K562 (cell line): ENCODE measurements around the gene ZBTB20. TPM values are rescaled to one million over a fixed set of nuclear protein-coding genes. Genes with fewer than 3 reads are reported as not detected.

Experiments
- CBX2 ChIP-seq: fragments of 200-600 bp; sonication (generic); IDR thresholded peaks from one replicate; pipeline ENCODE4 v1.6.1; 2012; ENCODE audit warnings: mild to moderate bottlenecking, low read length, inconsistent platforms; ENCODE audit not compliant: insufficient read depth, poor library complexity, severe bottlenecking
- HNRNPL ChIP-seq: fragments of 200-400 bp; formaldehyde crosslinking; IDR thresholded peaks from 2 replicates; pipeline ENCODE4 v1.6.1; 2017; ENCODE audit warnings: low read depth, mild to moderate bottlenecking, low read length
- JUN ChIP-seq, 2 experiments: sonication (generic) in 1 of 2; formaldehyde crosslinking in 1 of 2; IDR thresholded peaks; 2 replicates each; pipeline versions ENCODE4 v1.6.1 to v1.8.0; 2012 to 2022; ENCODE audit warnings: borderline replicate concordance in 2 of 2, mild to moderate bottlenecking in 2 of 2, improper control_type of control experiment in 1 of 2, low read depth in 1 of 2, low read length in 1 of 2, missing genetic modification reagents in 1 of 2
- MTA2 ChIP-seq: fragments of 450-650 bp; IDR thresholded peaks from 2 replicates; pipeline ENCODE4 v1.6.1; 2016; ENCODE audit warnings: low read depth
- polyA plus RNA-seq, 8 experiments: library from polyadenylated mRNA; depleted of rRNA in 4 of 8; stranded (reverse) in 5 of 8; unstranded in 3 of 8; fragments of >200 nt; fragmentation: Nextera tagmentation in 2 of 8; fragmentation: Illumina TruSeq in 1 of 8; extraction: Ambion mirVana in 2 of 8; extraction: Trizol in 1 of 8; gene quantifications; 2 replicates each; pipeline versions ENCODE4 v1.2.1 to v1.2.3, GENCODE V29; 2011 to 2014; ENCODE audit warnings: inconsistent platforms in 1 of 8, missing spikeins in 1 of 8
- total RNA-seq, 7 experiments: library from RNA; depleted of rRNA in 6 of 7; stranded (reverse); fragments of >200 nt in 6 of 7; fragmentation: Illumina TruSeq in 2 of 7; extraction: Trizol in 2 of 7; gene quantifications; 2 replicates each; pipeline versions ENCODE4 v1.2.1 to v1.2.3, GENCODE V29; 2011 to 2021; ENCODE audit warnings: low replicate concordance in 1 of 7
- TF ChIP-seq, protein P1 (sequence below), 2 experiments: fragments of 450-650 bp in 1 of 2; sonication (generic) in 1 of 2; formaldehyde crosslinking in 1 of 2; IDR thresholded peaks; 2 replicates each; pipeline versions ENCODE4 v1.7.1 to v1.9.0; 2016 to 2022; ENCODE audit warnings: inconsistent platforms in 1 of 2, mild to moderate bottlenecking in 1 of 2, missing genetic modification reagents in 1 of 2

The ZBTB20 gene
- total and polyA plus RNA-seq, 9 of the 15 experiments (the other 6 are each of a cell fraction or from before 2014, with no cell fraction given) = 0.17 to 1.7 (median 0.45) TPM

DNA sequence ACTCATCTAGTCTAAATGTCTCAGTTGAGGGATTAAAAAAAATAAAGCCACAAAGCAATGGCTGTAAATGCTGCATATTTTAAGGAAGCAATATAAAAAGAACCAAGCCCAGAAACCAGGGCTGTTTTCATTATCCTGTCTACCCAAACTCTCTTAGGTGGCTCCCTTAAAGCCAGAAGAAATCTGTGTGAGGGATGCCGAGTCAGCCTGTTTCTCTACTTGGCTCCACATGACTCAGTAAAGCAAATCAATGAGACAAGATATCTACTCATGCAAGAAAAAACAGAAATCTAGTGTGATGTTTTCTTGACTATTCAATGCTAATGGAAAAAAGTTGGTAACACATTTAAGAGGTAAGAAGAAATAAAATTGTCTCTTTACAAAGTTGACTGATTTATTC lies 296.2 kb downstream of the ZBTB20 start (continued):
- TF ChIP-seq, protein P1, sequence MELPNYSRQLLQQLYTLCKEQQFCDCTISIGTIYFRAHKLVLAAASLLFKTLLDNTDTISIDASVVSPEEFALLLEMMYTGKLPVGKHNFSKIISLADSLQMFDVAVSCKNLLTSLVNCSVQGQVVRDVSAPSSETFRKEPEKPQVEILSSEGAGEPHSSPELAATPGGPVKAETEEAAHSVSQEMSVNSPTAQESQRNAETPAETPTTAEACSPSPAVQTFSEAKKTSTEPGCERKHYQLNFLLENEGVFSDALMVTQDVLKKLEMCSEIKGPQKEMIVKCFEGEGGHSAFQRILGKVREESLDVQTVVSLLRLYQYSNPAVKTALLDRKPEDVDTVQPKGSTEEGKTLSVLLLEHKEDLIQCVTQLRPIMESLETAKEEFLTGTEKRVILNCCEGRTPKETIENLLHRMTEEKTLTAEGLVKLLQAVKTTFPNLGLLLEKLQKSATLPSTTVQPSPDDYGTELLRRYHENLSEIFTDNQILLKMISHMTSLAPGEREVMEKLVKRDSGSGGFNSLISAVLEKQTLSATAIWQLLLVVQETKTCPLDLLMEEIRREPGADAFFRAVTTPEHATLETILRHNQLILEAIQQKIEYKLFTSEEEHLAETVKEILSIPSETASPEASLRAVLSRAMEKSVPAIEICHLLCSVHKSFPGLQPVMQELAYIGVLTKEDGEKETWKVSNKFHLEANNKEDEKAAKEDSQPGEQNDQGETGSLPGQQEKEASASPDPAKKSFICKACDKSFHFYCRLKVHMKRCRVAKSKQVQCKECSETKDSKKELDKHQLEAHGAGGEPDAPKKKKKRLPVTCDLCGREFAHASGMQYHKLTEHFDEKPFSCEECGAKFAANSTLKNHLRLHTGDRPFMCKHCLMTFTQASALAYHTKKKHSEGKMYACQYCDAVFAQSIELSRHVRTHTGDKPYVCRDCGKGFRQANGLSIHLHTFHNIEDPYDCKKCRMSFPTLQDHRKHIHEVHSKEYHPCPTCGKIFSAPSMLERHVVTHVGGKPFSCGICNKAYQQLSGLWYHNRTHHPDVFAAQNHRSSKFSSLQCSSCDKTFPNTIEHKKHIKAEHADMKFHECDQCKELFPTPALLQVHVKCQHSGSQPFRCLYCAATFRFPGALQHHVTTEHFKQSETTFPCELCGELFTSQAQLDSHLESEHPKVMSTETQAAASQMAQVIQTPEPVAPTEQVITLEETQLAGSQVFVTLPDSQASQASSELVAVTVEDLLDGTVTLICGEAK (IDR thresholded peaks at IDR 0.05) = no peak
- TF ChIP-seq, protein P1 (CRISPR knock-in tag; IDR thresholded peaks at IDR 0.05) = no peak
- TF ChIP-seq HNRNPL (no peak), CBX2 (no peak), JUN (IDR thresholded peaks at IDR 0.05; ENCODE audit: borderline replicate concordance, low read depth, low read length) (no peak), JUN (CRISPR knock-in tag; IDR thresholded peaks at IDR 0.05; ENCODE audit: borderline replicate concordance) (no peak), MTA2 (no peak)
